Measurements from ENCODE around the gene TSPAN1.

TSPAN1 gene, protein sequence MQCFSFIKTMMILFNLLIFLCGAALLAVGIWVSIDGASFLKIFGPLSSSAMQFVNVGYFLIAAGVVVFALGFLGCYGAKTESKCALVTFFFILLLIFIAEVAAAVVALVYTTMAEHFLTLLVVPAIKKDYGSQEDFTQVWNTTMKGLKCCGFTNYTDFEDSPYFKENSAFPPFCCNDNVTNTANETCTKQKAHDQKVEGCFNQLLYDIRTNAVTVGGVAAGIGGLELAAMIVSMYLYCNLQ

DNA sequence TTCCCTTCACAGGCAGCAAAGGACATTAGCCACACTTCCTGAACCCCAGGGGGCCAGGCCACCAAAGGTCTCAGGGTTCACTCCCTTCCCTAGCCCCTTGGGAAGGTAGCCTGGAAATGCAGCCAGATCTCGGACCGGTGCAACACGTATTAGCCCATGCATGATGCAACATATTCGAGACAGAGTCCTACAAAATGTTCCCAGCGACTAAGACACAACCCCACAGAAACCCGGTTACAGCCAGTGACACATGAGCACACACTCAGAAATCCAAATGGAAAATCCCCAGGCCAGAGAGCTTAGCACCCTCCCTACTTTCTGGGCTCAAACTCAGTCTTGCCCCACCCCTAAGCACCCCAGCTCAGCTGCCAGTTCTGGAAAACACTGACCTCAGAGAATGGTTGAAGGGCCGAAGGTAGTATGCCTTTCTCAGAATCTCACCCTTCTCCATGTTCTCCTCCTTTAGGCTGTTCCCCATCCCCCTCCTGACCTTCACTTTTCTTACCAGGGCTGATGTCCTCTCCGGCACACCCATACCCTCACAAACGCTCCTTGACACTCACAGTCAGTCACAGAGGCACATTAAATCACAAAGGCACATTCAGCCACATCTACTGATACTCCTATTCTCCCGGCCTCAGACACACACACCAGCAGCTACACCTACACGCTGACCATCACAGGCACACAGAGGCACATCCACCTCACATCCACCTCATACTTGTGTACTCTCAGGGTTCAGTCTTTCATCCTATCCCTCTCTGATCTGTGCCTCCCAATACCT, at the start of gene TSPAN1:
TSPAN1 (plus strand) TSS at position 640 of the 784 bp plus-strand sequence. CDS start 6,021 bp downstream, outside the sequence.
- no peak for DNase-seq

DNA sequence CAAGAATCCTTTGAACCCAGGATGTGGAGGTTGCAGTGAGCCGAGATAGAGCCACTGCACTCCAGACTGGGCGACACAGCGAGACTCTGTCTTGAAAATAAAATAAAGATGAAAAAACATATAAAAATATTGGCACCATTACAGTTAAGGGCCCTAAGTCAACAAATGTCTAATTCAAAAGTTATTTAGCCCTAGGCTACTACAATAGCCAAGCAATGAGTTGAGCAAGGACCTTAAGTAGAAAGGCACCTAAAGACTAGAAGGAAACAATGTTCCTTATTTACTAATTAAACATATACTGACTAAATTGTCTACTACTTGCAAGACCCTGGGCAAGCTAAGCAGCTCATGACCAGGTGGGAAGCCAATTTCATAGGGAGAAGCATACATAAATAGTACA, 46.5 kb upstream of the TSPAN1 start:
- DNase-seq = no peak

DNA sequence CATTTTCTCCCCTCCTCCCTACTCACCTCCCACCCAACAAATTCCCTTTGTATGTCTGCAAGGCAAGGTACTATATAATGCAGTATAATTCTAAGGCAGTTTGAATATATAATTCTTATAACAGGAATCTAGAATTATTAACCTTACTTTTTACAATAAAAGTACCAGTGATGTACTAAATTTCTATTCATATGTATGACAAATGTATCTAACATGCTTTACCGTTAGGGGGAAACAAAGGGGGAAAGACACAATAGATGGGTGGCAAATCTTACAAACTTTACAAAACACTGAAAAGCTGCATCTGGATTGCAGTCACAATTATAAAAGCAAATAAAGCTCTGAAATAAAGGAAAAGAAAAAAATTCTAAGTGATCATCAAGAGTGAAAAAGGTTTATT, 44.8 kb upstream of the TSPAN1 start:
- no peak for DNase-seq

DNA sequence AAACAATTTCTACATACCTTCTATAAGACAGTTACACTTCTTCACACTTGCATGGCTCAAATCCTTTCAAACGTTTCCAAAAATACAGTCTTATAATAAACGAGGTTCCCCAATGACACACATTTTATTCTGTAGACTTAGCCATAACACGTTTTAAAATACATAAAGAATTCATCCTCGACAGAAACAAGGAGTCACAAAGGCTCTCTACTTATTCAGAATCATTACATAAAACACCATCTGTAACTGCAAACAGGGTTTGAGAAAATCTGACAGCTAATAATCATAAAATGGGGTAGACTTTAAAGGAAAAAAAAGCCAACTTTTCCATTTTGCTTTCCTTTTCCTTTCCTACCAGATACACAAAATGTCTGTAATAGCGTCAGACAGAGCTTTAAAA, 44.3 kb upstream of the TSPAN1 start:
- no peak for DNase-seq

DNA sequence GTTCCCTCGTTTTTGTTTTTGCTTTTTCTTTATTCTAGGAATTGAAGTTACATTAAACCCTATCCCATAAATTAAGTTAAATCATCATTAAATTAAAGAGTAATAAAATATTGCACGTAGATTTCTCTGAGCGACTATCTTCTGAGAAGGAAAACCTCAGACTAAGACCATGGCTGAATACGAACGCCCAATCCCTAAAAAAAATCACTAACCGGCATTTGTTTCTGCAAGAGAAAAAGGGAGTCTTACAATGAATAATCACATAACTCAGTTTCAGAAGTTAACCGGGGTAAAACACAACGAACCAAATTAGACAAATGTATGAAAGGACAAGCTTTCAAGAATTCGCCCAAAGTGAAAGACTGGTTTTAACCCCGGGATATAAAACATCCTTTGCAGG, 43.8 kb upstream of the TSPAN1 start:
- DNase-seq = peak; percentile 27

DNA sequence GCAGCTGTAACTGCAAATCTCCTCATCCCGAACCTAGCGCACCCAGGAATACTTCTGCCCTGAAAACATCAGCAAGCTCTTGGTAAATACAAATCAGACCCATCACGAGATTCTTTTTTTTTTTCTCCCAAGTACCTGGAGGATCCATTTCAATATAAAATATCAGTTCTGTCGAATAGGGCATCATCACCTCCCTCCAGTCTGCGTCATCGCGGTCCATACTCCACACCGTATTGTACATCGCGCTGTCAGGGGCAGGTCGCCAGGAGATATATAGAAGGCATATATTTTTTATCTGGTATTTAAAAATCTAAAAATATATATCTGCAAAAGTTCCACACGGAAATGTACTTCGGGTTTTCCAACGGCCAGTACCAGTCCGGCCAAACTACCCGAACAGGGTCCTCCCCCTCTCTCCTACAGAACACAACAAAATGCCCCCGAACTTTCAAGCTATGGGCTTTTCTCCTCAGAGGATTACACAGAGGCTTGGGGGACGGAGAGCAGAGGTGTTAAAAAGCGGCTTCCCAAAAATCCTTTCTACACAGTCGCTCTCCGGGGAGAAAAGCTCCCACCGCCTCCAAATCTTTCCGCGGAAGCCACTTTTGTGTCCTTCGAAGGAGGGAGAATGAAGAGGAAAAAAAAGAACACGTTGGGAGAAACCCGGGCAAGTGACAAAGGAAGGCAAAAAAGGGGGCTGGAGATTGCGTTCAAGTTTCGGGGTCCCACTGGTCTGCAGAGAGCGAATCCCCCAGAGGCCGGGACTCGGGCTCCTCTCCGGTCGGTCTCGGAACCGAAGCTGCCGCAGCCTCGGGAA, 43.0 kb upstream of the TSPAN1 start:
- DNase-seq = peak; percentile 64

DNA sequence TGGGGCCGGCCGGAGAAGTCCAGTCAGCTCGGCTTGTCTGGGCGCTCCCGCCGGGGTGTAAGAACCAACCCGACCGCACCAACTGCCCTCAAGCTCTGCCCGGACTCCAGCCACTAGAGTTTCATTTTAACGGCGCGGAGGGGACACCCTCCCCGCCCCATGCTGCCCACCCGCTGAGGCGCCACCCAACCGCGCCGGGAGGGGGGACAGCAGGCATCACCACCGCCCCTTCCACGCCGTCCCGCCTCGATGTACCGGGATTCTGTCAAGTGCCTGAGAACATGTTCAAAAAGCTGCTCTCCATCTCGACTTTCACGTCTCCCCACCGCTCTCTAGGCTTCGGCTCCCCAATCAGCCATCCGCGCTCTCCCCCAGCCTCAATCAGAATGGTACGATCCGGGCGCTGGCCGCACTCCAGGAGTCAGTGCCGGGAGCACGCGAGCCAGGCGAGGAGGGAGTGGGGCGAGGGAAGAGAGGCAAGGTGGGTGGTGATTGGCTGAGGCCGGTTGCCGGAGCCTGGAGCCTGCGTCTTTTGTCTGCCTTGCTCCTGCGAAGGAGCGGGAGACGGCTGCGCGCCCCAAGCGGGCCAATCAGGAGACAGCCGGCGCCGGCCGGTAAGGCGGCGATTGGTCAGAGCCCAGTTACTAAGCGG, 42.2 kb upstream of the TSPAN1 start, which contains the start of gene PIK3R3:
PIK3R3 (minus strand) TSS at position 101 of the 652 bp plus-strand sequence. CDS start 677 bp downstream, outside the sequence.
- DNase-seq = peak; percentile 100

DNA sequence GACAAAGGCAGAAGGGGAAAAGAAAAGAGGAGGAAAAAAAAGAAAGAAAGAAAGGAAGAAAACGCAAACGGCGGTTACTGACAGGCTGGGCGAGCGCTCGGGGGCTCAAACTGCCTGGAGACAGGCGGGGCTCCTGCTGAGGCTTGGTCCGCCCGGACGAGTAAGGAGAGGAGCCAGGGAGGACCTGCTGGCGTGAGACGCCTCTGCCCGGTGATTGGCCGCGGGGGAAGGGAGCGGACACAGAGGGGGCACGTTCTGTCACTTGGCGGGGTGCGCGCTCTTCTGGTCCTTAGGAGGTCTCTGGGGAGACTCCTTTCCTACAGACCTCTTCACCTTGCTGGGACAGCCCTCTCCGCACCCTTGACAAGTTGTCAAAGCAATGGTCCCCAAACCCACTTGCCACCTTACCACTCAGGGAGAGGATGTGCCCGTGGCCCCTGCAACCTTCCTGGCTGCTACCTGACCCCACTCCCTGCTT, 41.7 kb upstream of the TSPAN1 start:
- peak; percentile 96 for DNase-seq

DNA sequence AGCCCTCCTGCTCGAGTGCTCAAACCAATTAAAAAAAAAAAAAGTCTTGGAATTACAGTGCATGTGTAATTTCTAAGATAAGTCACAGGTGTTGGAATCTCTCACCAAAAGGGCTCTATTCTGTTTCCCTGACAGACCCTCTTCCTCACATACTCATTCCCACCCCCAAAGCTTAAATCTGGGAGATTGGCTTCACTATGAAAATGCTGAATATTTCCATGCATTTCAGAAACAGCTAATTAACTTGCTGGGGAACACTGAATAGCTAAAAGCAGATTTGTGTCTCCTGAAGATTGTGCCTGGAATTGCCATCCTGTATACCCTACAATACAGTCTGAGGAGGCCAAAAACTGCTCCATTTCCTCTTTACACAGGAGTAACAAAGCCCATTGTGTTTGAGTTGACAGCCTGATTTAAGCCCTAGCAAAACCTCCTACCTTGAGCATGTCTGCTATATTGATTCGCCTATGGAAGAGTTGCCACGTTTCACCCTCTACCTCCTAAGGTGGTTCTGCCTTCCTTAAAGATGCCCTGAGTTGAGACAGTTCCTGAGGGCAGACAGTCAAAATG, 41.0 kb upstream of the TSPAN1 start:
- DNase-seq = peak; percentile 32

DNA sequence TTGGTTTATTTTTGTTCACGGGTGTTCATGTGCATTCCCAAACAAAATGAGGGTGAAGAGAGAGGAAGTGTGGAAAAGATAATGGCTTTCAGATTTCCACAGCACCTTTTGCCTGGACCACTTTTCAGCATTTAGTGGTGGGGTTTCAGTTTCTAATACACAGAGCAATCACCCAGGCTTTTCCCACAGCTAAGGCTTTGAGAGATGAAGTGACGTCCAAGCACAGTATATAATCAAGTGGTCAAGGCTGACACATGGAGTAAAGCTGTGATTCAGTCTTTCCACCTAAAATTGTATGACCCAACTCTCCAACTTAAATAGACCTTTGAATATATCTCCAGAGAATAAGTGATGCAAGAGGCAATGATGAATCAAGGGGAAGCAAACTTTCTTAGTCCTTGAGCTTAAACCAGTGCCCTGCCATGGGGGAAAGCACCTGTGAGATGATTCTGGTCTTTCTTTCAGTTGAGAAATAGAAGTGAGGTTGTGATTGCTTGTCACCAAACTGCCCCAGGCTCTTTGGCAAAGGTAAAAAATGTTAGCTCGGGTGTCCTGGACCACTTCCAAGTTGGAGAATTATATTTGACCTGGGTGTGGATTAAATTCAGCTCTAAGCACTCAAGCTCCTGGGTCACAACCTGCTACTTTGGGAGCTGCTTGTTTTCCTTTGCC, 40.1 kb upstream of the TSPAN1 start:
- peak; percentile 42 for DNase-seq

DNA sequence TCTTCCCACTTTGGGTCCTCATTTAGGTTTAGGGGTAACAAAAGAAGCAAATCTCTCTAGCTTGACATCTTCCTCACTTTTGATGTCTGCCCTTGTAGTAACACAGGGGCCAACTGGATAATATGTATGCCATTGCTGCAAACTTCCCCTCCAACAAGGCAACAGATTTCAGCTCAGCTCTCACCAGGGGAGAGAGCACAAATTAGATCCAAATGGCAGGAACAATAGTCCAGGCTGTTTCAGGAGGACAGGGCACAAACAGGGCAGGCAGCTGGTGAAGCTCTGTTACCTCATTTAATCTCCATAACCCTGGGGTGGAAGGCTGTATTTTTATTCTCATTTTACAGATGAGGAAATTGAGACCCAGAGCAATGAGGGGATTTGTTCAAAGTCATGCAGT, 38.2 kb upstream of the TSPAN1 start:
- peak; percentile 18 for DNase-seq

DNA sequence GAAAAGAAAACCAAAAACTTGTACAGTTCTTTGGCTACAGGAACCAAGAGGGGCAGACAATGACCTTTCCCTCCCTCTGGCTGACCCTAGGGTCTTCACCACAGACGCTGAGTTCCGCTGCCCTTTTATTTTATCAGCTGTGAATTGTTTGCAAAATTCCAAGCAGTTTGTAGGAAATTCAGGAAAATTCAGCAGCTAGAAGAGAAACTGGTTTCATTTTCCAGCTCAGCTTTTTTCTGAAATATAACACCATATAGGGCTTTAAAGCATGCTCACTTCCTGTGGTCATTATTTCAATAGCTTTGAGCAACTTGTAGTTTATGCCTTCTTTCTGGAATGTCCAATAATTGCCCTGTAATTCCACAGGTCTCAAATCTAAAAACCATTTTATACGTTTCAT, 37.0 kb upstream of the TSPAN1 start:
- DNase-seq = no peak

DNA sequence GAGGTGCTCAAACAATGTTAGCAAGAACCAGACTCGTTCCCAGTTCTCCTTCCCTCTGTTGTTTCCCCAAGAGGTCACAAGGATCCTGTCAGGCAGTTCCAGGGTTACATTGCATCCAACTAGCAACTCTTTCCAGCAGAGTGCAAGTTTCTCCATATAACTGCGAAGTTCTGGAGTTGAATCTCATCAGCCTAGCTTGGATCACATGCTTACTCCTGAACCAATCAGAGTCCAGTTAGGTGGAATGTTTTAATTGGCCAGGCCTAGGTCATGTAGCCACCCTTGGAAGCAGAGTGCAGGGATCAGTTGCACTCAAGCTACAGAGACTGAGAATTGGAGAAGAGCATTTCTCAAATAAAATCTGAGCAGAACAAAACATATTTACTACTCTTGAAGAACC, 26.6 kb upstream of the TSPAN1 start:
- no peak for DNase-seq

DNA sequence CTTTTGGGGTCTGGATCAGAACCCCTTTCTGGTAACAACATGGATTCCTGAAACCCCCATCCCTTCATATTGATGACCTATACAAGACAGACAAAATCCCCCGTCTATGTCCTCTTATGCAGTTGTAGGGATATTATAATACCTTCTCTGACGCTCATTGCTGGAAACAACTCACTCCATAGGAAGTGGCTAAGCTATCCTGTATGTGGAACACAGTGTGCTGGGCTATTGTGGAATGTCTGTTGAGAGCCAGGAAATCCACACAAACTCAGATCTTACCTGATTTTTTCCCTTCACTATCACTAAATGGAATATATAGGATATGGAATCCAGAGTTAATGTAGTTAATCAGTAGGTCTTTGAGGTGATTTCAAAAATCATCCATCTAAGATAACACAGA, 24.8 kb upstream of the TSPAN1 start:
- DNase-seq = no peak

DNA sequence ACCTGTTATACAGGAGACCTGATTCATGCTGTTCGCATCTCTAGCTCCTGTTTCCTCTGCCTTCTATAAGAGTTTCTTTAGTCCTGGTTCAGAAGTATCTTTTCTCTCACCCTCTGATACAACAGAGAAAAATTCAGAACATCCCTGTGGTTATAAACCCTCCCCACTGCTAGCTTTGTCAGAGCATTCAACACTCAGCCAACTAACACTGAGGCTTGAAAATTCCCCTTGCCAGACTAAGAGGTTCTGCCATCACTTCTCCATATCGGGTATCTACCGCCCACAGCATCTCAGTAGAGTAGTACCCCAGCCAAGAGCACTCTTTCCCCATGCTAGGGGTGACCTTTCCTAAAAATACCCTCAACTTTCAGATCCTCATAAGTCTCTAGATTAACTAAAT, 22.9 kb upstream of the TSPAN1 start:
- no peak for DNase-seq

DNA sequence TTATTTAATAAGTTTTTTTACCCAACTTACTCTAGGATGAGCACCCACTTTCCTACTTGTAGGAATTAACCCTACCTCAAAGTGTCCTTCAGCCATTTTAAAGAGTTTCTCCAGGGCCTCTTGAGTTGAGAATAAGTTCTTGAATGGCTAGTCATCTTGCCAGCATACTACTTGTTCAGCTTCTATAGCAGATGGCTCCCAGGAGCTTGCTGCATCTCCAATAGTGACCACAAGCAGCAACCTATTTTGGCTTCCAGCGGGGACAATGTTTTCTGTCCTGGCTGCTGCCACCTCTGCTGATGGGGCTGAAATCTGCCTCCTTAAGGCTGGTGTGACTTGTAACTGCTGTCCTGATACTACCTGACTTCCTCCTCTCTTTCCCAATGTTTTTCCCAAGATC, 21.7 kb upstream of the TSPAN1 start:
- no peak for DNase-seq

DNA sequence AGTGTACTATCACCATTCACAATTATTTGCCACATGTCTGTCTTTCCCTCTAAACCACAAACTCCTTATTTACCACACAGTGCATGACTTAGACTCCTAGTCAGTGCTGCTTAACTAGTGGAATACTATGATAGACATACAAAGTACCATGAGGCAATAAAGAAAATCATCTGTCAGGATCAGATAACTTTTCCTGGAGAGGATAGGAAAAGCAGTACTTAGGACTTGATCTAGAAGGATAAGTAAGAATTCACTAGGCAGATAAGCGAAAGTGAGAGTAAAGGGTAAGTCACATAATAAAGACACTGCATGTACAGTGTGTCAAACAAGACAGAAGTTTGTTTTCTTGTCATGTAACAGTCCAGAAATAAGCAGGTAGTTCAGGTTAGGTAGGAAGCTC, 21.2 kb upstream of the TSPAN1 start:
- DNase-seq = no peak

DNA sequence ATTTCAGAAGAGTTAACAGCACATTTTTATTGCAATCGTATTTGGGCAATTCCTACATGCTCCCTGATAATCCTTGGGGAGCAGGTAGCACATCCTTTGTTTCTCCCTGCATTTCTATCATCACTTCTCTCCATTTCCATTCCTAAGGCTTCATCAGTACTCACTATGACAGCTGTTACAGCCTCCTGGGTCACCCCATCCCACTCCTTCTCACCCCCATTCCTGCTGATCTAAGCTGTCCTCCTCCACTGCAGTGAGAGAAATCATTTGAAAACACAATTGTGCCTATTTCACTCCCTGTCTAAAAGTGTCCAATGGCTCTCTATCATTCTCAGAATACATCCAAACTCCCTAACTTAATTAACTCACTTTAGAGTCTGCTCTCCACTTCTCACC, 17.0 kb upstream of the TSPAN1 start:
- DNase-seq = no peak

DNA sequence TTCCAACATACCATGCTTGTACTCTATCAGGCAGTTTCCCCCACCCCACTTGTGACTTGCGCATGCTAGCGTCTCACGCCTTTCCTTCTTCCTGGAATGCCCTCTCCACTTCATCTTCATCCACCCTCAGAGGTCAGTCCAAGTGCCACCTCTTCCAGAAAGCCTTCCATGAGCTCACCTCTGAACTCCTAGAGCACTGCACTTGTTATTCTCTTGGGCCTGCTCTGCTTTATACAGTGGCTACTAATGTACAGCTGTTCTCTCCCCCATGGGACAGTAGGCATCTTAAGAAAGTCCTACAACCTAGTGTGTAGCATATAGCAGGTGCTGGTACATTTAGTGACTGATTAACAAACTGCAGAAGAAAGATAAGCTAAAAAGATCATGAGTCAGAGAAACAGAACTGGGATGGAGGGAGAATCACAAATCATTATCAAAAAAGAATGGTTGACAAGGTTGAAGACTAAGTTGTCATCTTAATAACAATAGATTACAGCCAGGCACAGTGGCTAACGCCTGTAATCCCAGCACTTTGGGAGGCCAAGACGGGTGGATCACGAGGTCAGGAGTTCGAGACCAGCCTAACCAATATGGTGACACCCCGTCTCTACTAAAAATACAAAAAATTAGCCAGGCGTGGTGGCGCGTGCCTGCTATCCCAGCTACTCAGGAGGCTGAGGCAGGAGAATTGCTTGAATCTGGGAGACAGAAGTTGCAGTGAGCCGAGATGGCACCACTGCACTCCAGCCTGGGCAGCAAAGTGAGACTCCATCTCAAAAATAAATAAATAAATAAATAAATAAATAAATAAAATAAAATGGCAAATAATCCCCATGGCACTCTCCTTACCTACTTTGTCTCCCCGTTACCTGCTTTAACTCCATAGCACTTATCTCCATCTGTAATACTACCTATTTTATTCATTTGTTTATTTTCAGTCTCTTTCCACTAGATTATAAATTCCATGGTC, 16.3 kb upstream of the TSPAN1 start:
- DNase-seq = no peak

DNA sequence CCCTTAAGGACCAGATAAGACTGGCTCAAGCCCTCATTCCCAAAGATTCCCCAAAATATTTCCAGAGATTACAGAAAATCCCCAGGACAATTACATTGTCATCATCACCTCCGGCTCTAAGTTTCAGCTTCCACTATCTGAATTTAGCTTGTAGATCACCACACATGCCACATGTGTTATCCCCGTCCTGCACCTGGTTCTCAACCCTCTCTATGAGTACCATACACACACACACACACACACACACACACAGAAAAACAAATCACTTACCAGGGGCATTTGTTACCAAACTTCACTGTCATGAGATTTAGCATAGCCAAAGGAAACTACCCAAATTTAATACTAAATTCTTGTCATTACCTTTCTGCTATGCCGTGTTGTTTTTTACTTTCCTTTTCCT, 15.4 kb upstream of the TSPAN1 start:
- DNase-seq = no peak

DNA sequence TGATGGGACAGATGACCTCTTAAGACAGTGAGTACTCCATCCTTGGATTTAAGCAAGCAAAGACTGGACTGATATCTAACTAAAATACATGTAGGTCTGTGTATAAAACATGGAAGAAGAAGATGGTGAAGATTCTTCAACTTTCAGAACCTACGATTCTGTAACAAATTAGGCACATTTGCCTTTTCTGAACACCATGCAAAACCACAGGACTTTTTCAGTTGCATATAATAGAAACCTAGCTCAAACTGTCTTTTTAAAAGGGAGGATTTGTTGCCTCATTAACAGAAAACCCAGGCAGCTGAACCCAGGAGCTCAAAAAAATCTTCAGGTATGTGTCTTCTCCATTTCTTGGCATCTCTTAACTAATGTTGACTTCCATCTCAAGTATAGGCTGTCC, 14.7 kb upstream of the TSPAN1 start:
- DNase-seq = no peak
